HG03439 (cell line): Measurements from ENCODE around the gene OR2G2.

Experiments
- ATAC-seq: cut with Tn5 transposase; IDR thresholded peaks from one replicate; pipeline ENCODE4 v1.9.1; 2021; ENCODE audit warnings: mild to moderate bottlenecking, moderate library complexity; ENCODE audit not compliant: unreplicated experiment

OR2G2 gene

GRCh38 chr1:247588060-247588459 lies at the start of gene OR2G2:
Gene OR2G2, plus strand, starts transcription at chr1:247588360. Its CDS starts 0 bp downstream, at chr1:247588360.
- ATAC-seq, result no peak

GRCh38 chr1:247538561-247538960 lies 49.6 kb upstream of the OR2G2 start:
- ATAC-seq, result no peak

- no peak for ATAC-seq
Measured at GRCh38 chr1:247539215-247539614, 48.9 kb upstream of the OR2G2 start.

GRCh38 chr1:247540581-247540980 lies 47.6 kb upstream of the OR2G2 start:
- no peak for ATAC-seq

- ATAC-seq, result no peak
Measured at GRCh38 chr1:247542811-247543210, 45.3 kb upstream of the OR2G2 start.

- no peak for ATAC-seq
Measured at GRCh38 chr1:247548092-247548491, 40.1 kb upstream of the OR2G2 start.

GRCh38 chr1:247548769-247549182 lies 39.4 kb upstream of the OR2G2 start, which contains the start of gene GCSAML:
Gene GCSAML, plus strand, starts transcription at chr1:247549134. Its CDS starts 58 bp downstream, at chr1:247549192.
- ATAC-seq, result no peak

GRCh38 chr1:247551721-247552120 lies 36.4 kb upstream of the OR2G2 start:
- no peak for ATAC-seq

GRCh38 chr1:247552231-247552630 lies 35.9 kb upstream of the OR2G2 start:
- no peak for ATAC-seq

GRCh38 chr1:247557926-247558674 lies 30.1 kb upstream of the OR2G2 start:
- ATAC-seq, result no peak

GRCh38 chr1:247561711-247562110 lies 26.4 kb upstream of the OR2G2 start:
- no peak for ATAC-seq

- no peak for ATAC-seq
Measured at GRCh38 chr1:247562198-247562597, 26.0 kb upstream of the OR2G2 start.

GRCh38 chr1:247574236-247574635 lies 13.9 kb upstream of the OR2G2 start:
- ATAC-seq, result no peak

GRCh38 chr1:247574664-247575063 lies 13.5 kb upstream of the OR2G2 start:
- no peak for ATAC-seq

GRCh38 chr1:247576514-247576913 lies 11.6 kb upstream of the OR2G2 start:
- no peak for ATAC-seq

GRCh38 chr1:247578946-247579460 lies 9.2 kb upstream of the OR2G2 start:
- no peak for ATAC-seq

GRCh38 chr1:247605286-247605685 lies 17.1 kb downstream of the OR2G2 start, which contains the start of gene OR2G3:
Gene OR2G3, plus strand, starts transcription at chr1:247605586. Its CDS starts 0 bp downstream, at chr1:247605586.
- no peak for ATAC-seq

- ATAC-seq, result no peak
Measured at GRCh38 chr1:247613405-247613804, 25.2 kb downstream of the OR2G2 start.

GRCh38 chr1:247614625-247615024 lies 26.5 kb downstream of the OR2G2 start:
- ATAC-seq, result no peak

GRCh38 chr1:247627951-247628350 lies 39.8 kb downstream of the OR2G2 start:
- no peak for ATAC-seq

- no peak for ATAC-seq
Measured at GRCh38 chr1:247638011-247638410, 49.9 kb downstream of the OR2G2 start.

GRCh38 chr1:247638781-247639180 lies 50.6 kb downstream of the OR2G2 start:
- no peak for ATAC-seq
